ENCODE data around the gene INTS12.

DNA sequence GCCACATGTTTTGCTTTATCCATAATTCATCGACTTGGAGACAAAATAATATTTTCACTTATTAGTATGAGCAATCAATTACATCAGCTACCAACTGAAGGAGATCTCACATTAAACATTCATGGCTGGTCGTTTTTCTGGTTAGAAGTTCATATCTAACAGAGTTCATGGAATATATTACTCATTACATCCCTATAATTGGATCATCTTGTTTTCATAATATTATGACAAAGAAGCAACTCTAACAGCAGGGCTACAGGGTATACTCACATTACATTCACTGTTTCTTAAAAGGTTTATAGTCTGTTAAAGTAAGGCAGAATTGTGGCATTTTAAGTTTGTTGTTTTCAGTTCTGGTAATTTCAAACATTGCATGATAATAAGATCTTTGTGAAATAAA, 33.1 kb upstream of the INTS12 start:
- no peak for TF ChIP-seq EP300 (IDR thresholded peaks at IDR 0.05; ENCODE audit: borderline replicate concordance in 1 of 2, control insufficient read depth in 1 of 2, low read depth in 2 of 2, low read length in 2 of 2)
- TF ChIP-seq EGR1 (IDR thresholded peaks at IDR 0.05; ENCODE audit: borderline replicate concordance in 1 of 2, low read depth in 2 of 2, low read length in 2 of 2), result no peak
- TF ChIP-seq, protein P1, sequence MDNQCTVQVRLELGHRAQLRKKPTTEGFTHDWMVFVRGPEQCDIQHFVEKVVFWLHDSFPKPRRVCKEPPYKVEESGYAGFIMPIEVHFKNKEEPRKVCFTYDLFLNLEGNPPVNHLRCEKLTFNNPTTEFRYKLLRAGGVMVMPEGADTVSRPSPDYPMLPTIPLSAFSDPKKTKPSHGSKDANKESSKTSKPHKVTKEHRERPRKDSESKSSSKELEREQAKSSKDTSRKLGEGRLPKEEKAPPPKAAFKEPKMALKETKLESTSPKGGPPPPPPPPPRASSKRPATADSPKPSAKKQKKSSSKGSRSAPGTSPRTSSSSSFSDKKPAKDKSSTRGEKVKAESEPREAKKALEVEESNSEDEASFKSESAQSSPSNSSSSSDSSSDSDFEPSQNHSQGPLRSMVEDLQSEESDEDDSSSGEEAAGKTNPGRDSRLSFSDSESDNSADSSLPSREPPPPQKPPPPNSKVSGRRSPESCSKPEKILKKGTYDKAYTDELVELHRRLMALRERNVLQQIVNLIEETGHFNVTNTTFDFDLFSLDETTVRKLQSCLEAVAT (IDR thresholded peaks at IDR 0.05), result no peak
- no peak for TF ChIP-seq BHLHE40 (IDR thresholded peaks at IDR 0.05; ENCODE audit: borderline replicate concordance in 1 of 2, low read depth in 2 of 2, low read length in 1 of 2)
- TF ChIP-seq KAT2A (conservative IDR thresholded peaks at IDR 0.05; ENCODE audit: control insufficient read depth, low read depth, low read length), result no peak
- no peak for TF ChIP-seq NR2C1 (IDR thresholded peaks at IDR 0.05)
- TF ChIP-seq HDAC6 (IDR thresholded peaks at IDR 0.05; ENCODE audit: unreplicated experiment), result no peak
- TF ChIP-seq, protein P2, sequence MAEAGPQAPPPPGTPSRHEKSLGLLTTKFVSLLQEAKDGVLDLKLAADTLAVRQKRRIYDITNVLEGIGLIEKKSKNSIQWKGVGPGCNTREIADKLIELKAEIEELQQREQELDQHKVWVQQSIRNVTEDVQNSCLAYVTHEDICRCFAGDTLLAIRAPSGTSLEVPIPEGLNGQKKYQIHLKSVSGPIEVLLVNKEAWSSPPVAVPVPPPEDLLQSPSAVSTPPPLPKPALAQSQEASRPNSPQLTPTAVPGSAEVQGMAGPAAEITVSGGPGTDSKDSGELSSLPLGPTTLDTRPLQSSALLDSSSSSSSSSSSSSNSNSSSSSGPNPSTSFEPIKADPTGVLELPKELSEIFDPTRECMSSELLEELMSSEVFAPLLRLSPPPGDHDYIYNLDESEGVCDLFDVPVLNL (IDR thresholded peaks at IDR 0.05; ENCODE audit: low read depth, low read length), result no peak
